CD14-positive monocyte (primary cell): ENCODE data around the gene ACP7. TPM values are rescaled to one million over a fixed set of nuclear protein-coding genes. Genes with fewer than 3 reads are reported as not detected.

Experiments
- DNase-seq, 3 donors: peaks; one replicate each; pipeline ENCODE4 v3.0.0-alpha.2; 2011 to 2022
- H2AFZ ChIP-seq: 2 replicates; pipeline ENCODE4 v1.6.0; 2012; ENCODE audit warnings: mild to moderate bottlenecking, low read depth, low read length, inconsistent platforms; ENCODE audit not compliant: insufficient read depth, poor library complexity, severe bottlenecking
- H3K27ac ChIP-seq, 2 donors: 1 replicate in 1 of 2; 2 replicates in 1 of 2; pipeline ENCODE4 v1.5.1; 2012 to 2013; ENCODE audit warnings: low read length in 2 of 2, control low read depth in 1 of 2, inconsistent platforms in 1 of 2, low read depth in 1 of 2, mild to moderate bottlenecking in 1 of 2
- H3K27me3 ChIP-seq, 2 donors: one replicate each; pipeline versions ENCODE4 v1.6.0 to v1.6.1; 2011 to 2013; ENCODE audit warnings: low read length in 2 of 2; ENCODE audit not compliant: control insufficient read depth in 2 of 2, insufficient read depth in 2 of 2
- H3K36me3 ChIP-seq, 2 donors: replicated peaks in 1 of 2; 1 replicate in 1 of 2; 2 replicates in 1 of 2; pipeline versions ENCODE4 v1.5.1 to v1.6.1; 2012 to 2013; ENCODE audit warnings: low read length in 2 of 2, control low read depth in 1 of 2, inconsistent platforms in 1 of 2, mild to moderate bottlenecking in 1 of 2; ENCODE audit not compliant: insufficient read depth in 2 of 2, control insufficient read depth in 1 of 2
- H3K4me1 ChIP-seq, 2 donors: 1 replicate in 1 of 2; 2 replicates in 1 of 2; pipeline versions ENCODE4 v1.5.1 to v1.6.1; 2012 to 2013; ENCODE audit warnings: low read length in 2 of 2, control low read depth in 1 of 2, inconsistent platforms in 1 of 2, mild to moderate bottlenecking in 1 of 2, moderate library complexity in 1 of 2; ENCODE audit not compliant: insufficient read depth in 2 of 2, control insufficient read depth in 1 of 2
- H3K4me2 ChIP-seq: replicated peaks from 2 replicates; pipeline ENCODE3; 2012; ENCODE audit warnings: low read length, moderate library complexity, mild to moderate bottlenecking; ENCODE audit not compliant: poor library complexity, severe bottlenecking; ENCODE audit errors: extremely low read depth
- H3K4me3 ChIP-seq, 3 experiments: fragments of 200-600 bp in 1 of 3; sonication (generic) in 1 of 3; replicated peaks in 1 of 3; 1 replicate in 2 of 3; 2 replicates in 1 of 3; pipeline ENCODE4 v1.5.1; 2011 to 2013; ENCODE audit warnings: low read length in 3 of 3, mild to moderate bottlenecking in 3 of 3, control low read depth in 2 of 3, low read depth in 2 of 3, inconsistent platforms in 1 of 3, moderate library complexity in 1 of 3
- H3K79me2 ChIP-seq: 2 replicates; pipeline ENCODE4 v1.6.0; 2012; ENCODE audit warnings: mild to moderate bottlenecking, control low read depth, inconsistent platforms, low read length, moderate library complexity; ENCODE audit not compliant: insufficient read depth
- H3K9ac ChIP-seq: 2 replicates; pipeline ENCODE4 v1.6.0; 2017; ENCODE audit warnings: low read length, mild to moderate bottlenecking; ENCODE audit not compliant: insufficient read depth, poor library complexity, severe bottlenecking
- H3K9me3 ChIP-seq, 2 donors: replicated peaks in 1 of 2; 1 replicate in 1 of 2; 2 replicates in 1 of 2; pipeline versions ENCODE4 v1.5.1 to v1.6.1; 2012 to 2013; ENCODE audit warnings: low read length in 2 of 2, control low read depth in 1 of 2; ENCODE audit not compliant: control insufficient read depth in 1 of 2, insufficient read depth in 1 of 2
- H4K20me1 ChIP-seq: 2 replicates; pipeline ENCODE4 v1.6.0; 2012; ENCODE audit warnings: mild to moderate bottlenecking, low read length, control low read depth, moderate library complexity; ENCODE audit not compliant: insufficient read depth
- H3K27ac Mint-ChIP-seq, 7 donors: one replicate each; pipeline ENCODE4 v1.8.0; 2020; ENCODE audit warnings: mild to moderate bottlenecking in 7 of 7, mixed read lengths in 7 of 7, moderate library complexity in 6 of 7, inconsistent platforms in 2 of 7
- H3K27me3 Mint-ChIP-seq, 3 donors: one replicate each; pipeline ENCODE4 v1.8.0; 2021 to 2022; ENCODE audit warnings: low read depth in 3 of 3, mild to moderate bottlenecking in 3 of 3, mixed read lengths in 3 of 3, moderate library complexity in 3 of 3, inconsistent platforms in 1 of 3
- H3K36me3 Mint-ChIP-seq, 2 donors: one replicate each; pipeline ENCODE4 v1.8.0; 2020; ENCODE audit warnings: mixed read lengths in 2 of 2, inconsistent platforms in 1 of 2, mild to moderate bottlenecking in 1 of 2
- H3K4me1 Mint-ChIP-seq: one replicate; pipeline ENCODE4 v1.8.0; 2020; ENCODE audit warnings: mild to moderate bottlenecking, mixed read lengths
- H3K4me3 Mint-ChIP-seq, 2 donors: one replicate each; pipeline ENCODE4 v1.8.0; 2020; ENCODE audit warnings: mild to moderate bottlenecking in 2 of 2, mixed read lengths in 2 of 2, moderate library complexity in 1 of 2
- H3K9me3 Mint-ChIP-seq, 7 donors: one replicate each; pipeline ENCODE4 v1.8.0; 2020 to 2022; ENCODE audit warnings: mixed read lengths in 7 of 7, mild to moderate bottlenecking in 6 of 7, moderate library complexity in 6 of 7, inconsistent platforms in 2 of 7
- CTCF ChIP-seq: fragments of 200-600 bp; IDR thresholded peaks from one replicate; pipeline ENCODE4 v1.8.0; 2022; ENCODE audit warnings: antibody characterized with exemption, mild to moderate bottlenecking
- WGBS: methylation state at CpG from one replicate; pipeline ENCODE4 v1.1.5; 2013; ENCODE audit warnings: missing lambda C conversion rate; ENCODE audit not compliant: insufficient coverage; 5-methylcytosine and 5-hydroxymethylcytosine counted together
- intact Hi-C, 2 donors: fragments of 100-400 bp; cut with micrococcal nuclease; formaldehyde crosslinking; loops; one replicate each; pipeline versions ENCODE4 v1.15.0 to v1.15.1; 2023
- polyA plus RNA-seq, 3 donors: library from polyadenylated mRNA; depleted of rRNA in 1 of 3; unstranded in 2 of 3; stranded (reverse) in 1 of 3; fragments of 300-500 nt in 2 of 3; fragments of >200 nt in 1 of 3; fragmentation: Illumina TruSeq in 2 of 3; gene quantifications; 1 replicate in 2 of 3; 2 replicates in 1 of 3; pipeline ENCODE4 v1.2.3, GENCODE V29; 2012 to 2021

ACP7 gene
- polyA plus RNA-seq, 3 donors, result not detected

GRCh38 chr19:39045506-39045905 is 38.7 kb upstream of the ACP7 start:
- H3K4me3 Mint-ChIP-seq, result no peak overlapping the region
- H3K27ac Mint-ChIP-seq, result peak overlapping the region in 1 of 7 donors; percentile 44
- no peak overlapping the region for H3K4me2 ChIP-seq
- WGBS, result 67% methylated on average over 4 of the region's 6 CpGs
- no peaks in the 10 kb centered on the region for H3K27me3 ChIP-seq
- H3K9ac ChIP-seq, result no peak overlapping the region
- no peaks in the 10 kb centered on the region for H3K36me3 Mint-ChIP-seq
- H4K20me1 ChIP-seq, result no peaks in the 10 kb centered on the region
- H3K9me3 ChIP-seq, result peaks cover 0 to 3% of the 10 kb centered on the region in 2 donors
- peaks cover 3 to 20% (median 9%) of the 10 kb centered on the region in 7 donors for H3K9me3 Mint-ChIP-seq
- H3K4me3 ChIP-seq, result no peak overlapping the region
- TF ChIP-seq CTCF, result no peak
- no peaks in the 10 kb centered on the region for H3K79me2 ChIP-seq
- no peak overlapping the region for H2AFZ ChIP-seq
- H3K36me3 ChIP-seq, result no peaks in the 10 kb centered on the region
- intact Hi-C loops, result no loop called here
- no peaks in the 10 kb centered on the region for H3K4me1 ChIP-seq
- no peak for DNase-seq
- H3K4me1 Mint-ChIP-seq, result no peaks in the 10 kb centered on the region
- H3K27ac ChIP-seq, result no peak overlapping the region
- peaks cover 3 to 9% (median 5%) of the 10 kb centered on the region in 3 donors for H3K27me3 Mint-ChIP-seq

- H3K4me1 ChIP-seq, result no peaks in the 10 kb centered on the region
- intact Hi-C loops, result no loop called here
- DNase-seq, result no peak
- no peak overlapping the region for H3K9ac ChIP-seq
- Mint-ChIP-seq H3K27me3 (peaks cover 1 to 9% (median 3%) of the 10 kb centered on the region in 3 donors), H3K27ac (no peak overlapping the region), H3K4me3 (no peak overlapping the region), H3K9me3 (peaks cover 2 to 17% (median 7%) of the 10 kb centered on the region in 7 donors), H3K4me1 (no peaks in the 10 kb centered on the region), H3K36me3 (no peaks in the 10 kb centered on the region)
- no peak overlapping the region for H3K27ac ChIP-seq
- H4K20me1 ChIP-seq, result no peaks in the 10 kb centered on the region
- WGBS, result 79% methylated on average over 4 of the region's 7 CpGs
- peaks cover 0 to 3% of the 10 kb centered on the region in 2 donors for H3K9me3 ChIP-seq
- no peak overlapping the region for H2AFZ ChIP-seq
- no peak overlapping the region for H3K4me2 ChIP-seq
- no peaks in the 10 kb centered on the region for H3K79me2 ChIP-seq
- no peak for TF ChIP-seq CTCF
- no peak overlapping the region for H3K4me3 ChIP-seq
- no peaks in the 10 kb centered on the region for H3K36me3 ChIP-seq
- no peaks in the 10 kb centered on the region for H3K27me3 ChIP-seq
Observed at GRCh38 chr19:39046037-39046821, 37.9 kb upstream of the ACP7 start.
